Esophagus muscularis mucosa (tissue), 4 donors: ENCODE measurements around the gene IRF4. TPM values are rescaled to one million over a fixed set of nuclear protein-coding genes. Genes with fewer than 3 reads are reported as not detected.

Source experiments
- DNase-seq: peaks from one replicate; pipeline ENCODE4 v3.0.0-alpha.2; 2017; ENCODE audit errors: extremely low spot score
- H3K27ac ChIP-seq, 4 donors: fragments of 200-600 bp; sonication (generic); replicated peaks in 1 of 4; 1 replicate in 3 of 4; 2 replicates in 1 of 4; pipeline ENCODE4 v1.5.1; 2016 to 2019; ENCODE audit warnings: mild to moderate bottlenecking in 1 of 4
- H3K27me3 ChIP-seq, 4 donors: fragments of 200-600 bp; sonication (generic); one replicate each; pipeline versions ENCODE4 v1.5.1 to v1.6.0; 2016 to 2019
- H3K36me3 ChIP-seq, 4 donors: fragments of 200-600 bp; sonication (generic); one replicate each; pipeline ENCODE4 v1.5.1; 2016 to 2019
- H3K4me1 ChIP-seq, 4 donors: fragments of 200-600 bp; sonication (generic); one replicate each; pipeline ENCODE4 v1.5.1; 2016 to 2019
- H3K4me3 ChIP-seq, 4 donors: fragments of 200-600 bp; sonication (generic); 1 replicate in 2 of 4; 2 replicates in 2 of 4; pipeline ENCODE4 v1.5.1; 2016 to 2019; ENCODE audit warnings: mild to moderate bottlenecking in 4 of 4, moderate library complexity in 1 of 4
- H3K9me3 ChIP-seq, 4 donors: fragments of 200-600 bp; sonication (generic); 1 replicate in 3 of 4; 2 replicates in 1 of 4; pipeline ENCODE4 v1.5.1; 2016 to 2019
- EP300 ChIP-seq: sonication (generic); formaldehyde crosslinking; IDR thresholded peaks from one replicate; pipeline ENCODE4 v1.6.1; 2017; ENCODE audit warnings: antibody characterized with exemption
- POLR2A ChIP-seq: fragments of 450-650 bp; IDR thresholded peaks from one replicate; pipeline ENCODE4 v1.6.1; 2017; ENCODE audit warnings: antibody characterized with exemption, moderate library complexity, mild to moderate bottlenecking, low read depth
- POLR2AphosphoS5 ChIP-seq, 2 donors: sonication (generic); formaldehyde crosslinking; IDR thresholded peaks; one replicate each; pipeline ENCODE4 v1.6.1; 2017; ENCODE audit warnings: antibody characterized with exemption in 2 of 2
- WGBS: methylation state at CpG from one replicate; pipeline ENCODE4 v1.1.5; 2018; 5-methylcytosine and 5-hydroxymethylcytosine counted together
- intact Hi-C: fragments of 100-400 bp; cut with DNase I; formaldehyde crosslinking; loops from one replicate; pipeline ENCODE4 v1.15.1; 2023
- total RNA-seq, 4 donors: library from RNA; depleted of rRNA; stranded (reverse); fragments of >200 nt; gene quantifications; one replicate each; pipeline versions ENCODE4 v1.1.0 to v1.2.1, GENCODE V29; 2016
- TF ChIP-seq, protein P1 (sequence below), 3 experiments: fragments of 200-600 bp in 2 of 3; fragments of 450-650 bp in 1 of 3; sonication (generic) in 2 of 3; IDR thresholded peaks; one replicate each; pipeline ENCODE4 v1.5.1; 2017 to 2019; ENCODE audit warnings: antibody characterized with exemption in 3 of 3, mild to moderate bottlenecking in 2 of 3, moderate library complexity in 1 of 3

The IRF4 gene
- total RNA-seq, 4 donors from 2014 or later: 0.29 to 9.5 (median 3.3) TPM

- intact Hi-C loops: no loop called here
- peaks cover 25 to 62% (median 40%) of the 10 kb centered on the region in 4 donors for H3K36me3 ChIP-seq
- H3K27me3 ChIP-seq: peaks cover 0 to 3% (median 0%) of the 10 kb centered on the region in 4 donors
- H3K9me3 ChIP-seq: no peaks in the 10 kb centered on the region
- 88% methylated on average over 4 of the region's 4 CpGs for WGBS
- peaks cover 0 to 22% (median 0%) of the 10 kb centered on the region in 4 donors for H3K4me1 ChIP-seq
- no peak for DNase-seq
- H3K27ac ChIP-seq: no peak overlapping the region
- TF ChIP-seq POLR2A: no peak
- no peak for TF ChIP-seq POLR2AphosphoS5 (IDR thresholded peaks at IDR 0.05)
- TF ChIP-seq, protein P1, sequence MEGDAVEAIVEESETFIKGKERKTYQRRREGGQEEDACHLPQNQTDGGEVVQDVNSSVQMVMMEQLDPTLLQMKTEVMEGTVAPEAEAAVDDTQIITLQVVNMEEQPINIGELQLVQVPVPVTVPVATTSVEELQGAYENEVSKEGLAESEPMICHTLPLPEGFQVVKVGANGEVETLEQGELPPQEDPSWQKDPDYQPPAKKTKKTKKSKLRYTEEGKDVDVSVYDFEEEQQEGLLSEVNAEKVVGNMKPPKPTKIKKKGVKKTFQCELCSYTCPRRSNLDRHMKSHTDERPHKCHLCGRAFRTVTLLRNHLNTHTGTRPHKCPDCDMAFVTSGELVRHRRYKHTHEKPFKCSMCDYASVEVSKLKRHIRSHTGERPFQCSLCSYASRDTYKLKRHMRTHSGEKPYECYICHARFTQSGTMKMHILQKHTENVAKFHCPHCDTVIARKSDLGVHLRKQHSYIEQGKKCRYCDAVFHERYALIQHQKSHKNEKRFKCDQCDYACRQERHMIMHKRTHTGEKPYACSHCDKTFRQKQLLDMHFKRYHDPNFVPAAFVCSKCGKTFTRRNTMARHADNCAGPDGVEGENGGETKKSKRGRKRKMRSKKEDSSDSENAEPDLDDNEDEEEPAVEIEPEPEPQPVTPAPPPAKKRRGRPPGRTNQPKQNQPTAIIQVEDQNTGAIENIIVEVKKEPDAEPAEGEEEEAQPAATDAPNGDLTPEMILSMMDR (IDR thresholded peaks at IDR 0.05): no peak
- no peak for TF ChIP-seq EP300
- no peak overlapping the region for H3K4me3 ChIP-seq
These were observed 44.3 kb upstream of the IRF4 start for GRCh38 chr6:347232-347631.

DNA sequence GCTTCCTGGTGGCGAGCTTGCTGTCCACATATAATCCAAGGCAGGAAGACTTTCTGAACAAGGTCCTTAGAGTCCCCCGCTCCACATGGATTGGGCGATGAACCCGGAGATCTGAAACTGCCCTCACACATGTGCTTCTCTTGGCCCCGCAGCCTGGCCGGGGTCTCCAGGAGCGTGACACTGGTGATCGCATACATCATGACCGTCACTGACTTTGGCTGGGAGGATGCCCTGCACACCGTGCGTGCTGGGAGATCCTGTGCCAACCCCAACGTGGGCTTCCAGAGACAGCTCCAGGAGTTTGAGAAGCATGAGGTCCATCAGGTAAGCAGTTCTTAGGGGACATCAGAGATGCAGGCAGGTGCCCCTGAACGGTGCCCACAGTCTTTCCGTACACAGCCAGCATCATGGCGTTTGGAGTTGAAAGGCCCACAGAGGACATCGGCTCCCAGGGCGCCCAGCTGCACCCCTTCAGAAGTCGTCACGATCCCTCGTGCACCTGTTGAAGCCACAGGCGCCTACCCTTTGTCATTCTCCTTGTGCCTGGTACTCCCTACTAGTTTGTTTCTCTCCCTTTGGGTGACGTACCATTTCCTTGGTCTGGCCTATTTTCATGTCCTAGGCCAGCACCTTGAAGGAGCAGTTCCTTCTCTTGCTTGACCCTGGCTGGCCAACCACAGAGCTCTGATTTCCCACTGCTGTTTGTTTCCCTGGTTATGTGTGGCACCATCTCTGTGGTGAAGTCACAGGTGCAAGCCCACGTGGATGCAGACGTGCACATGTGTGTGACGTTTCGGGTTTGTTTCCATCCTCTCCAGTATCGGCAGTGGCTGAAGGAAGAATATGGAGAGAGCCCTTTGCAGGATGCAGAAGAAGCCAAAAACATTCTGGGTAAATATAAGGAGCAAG is 43.3 kb upstream of the IRF4 start:
- no peaks in the 10 kb centered on the region for H3K27me3 ChIP-seq
- H3K36me3 ChIP-seq: peaks cover 25 to 60% (median 43%) of the 10 kb centered on the region in 4 donors
- TF ChIP-seq POLR2A: no peak
- TF ChIP-seq, protein P1 (IDR thresholded peaks at IDR 0.05): no peak
- no peak for TF ChIP-seq EP300
- no peak for TF ChIP-seq POLR2AphosphoS5 (IDR thresholded peaks at IDR 0.05)
- intact Hi-C loops: no loop called here
- H3K9me3 ChIP-seq: no peaks in the 10 kb centered on the region
- WGBS: 94% methylated on average over 27 of the region's 27 CpGs
- H3K27ac ChIP-seq: no peak overlapping the region
- no peak overlapping the region for H3K4me3 ChIP-seq
- peaks cover 0 to 12% (median 0%) of the 10 kb centered on the region in 4 donors for H3K4me1 ChIP-seq
- no peak for DNase-seq

- no peaks in the 10 kb centered on the region for H3K27me3 ChIP-seq
- intact Hi-C loops: no loop called here
- peaks cover 25 to 60% (median 43%) of the 10 kb centered on the region in 4 donors for H3K36me3 ChIP-seq
- TF ChIP-seq, protein P1 (IDR thresholded peaks at IDR 0.05): no peak
- no peak for TF ChIP-seq EP300
- no peak for TF ChIP-seq POLR2AphosphoS5 (IDR thresholded peaks at IDR 0.05)
- TF ChIP-seq POLR2A: no peak
- H3K4me3 ChIP-seq: no peak overlapping the region
- H3K4me1 ChIP-seq: peaks cover 0 to 5% (median 0%) of the 10 kb centered on the region in 4 donors
- H3K27ac ChIP-seq: no peak overlapping the region
- DNase-seq: no peak
- no peaks in the 10 kb centered on the region for H3K9me3 ChIP-seq
- 90% methylated on average over 21 of the region's 21 CpGs for WGBS
These were observed 42.6 kb upstream of the IRF4 start for GRCh38 chr6:348860-349396.

- Histone ChIP-seq H3K27ac (no peak overlapping the region), H3K36me3 (peaks cover 25 to 60% (median 43%) of the 10 kb centered on the region in 4 donors), H3K4me3 (no peak overlapping the region), H3K9me3 (no peaks in the 10 kb centered on the region), H3K27me3 (no peaks in the 10 kb centered on the region), H3K4me1 (no peaks in the 10 kb centered on the region)
- WGBS: 75% methylated on average over 6 of the region's 6 CpGs
- TF ChIP-seq POLR2AphosphoS5 (IDR thresholded peaks at IDR 0.05) (no peak), POLR2A (no peak)
- intact Hi-C loops: no loop called here
- no peak for DNase-seq
These were observed 42.0 kb upstream of the IRF4 start for GRCh38 chr6:349491-349921.

DNA sequence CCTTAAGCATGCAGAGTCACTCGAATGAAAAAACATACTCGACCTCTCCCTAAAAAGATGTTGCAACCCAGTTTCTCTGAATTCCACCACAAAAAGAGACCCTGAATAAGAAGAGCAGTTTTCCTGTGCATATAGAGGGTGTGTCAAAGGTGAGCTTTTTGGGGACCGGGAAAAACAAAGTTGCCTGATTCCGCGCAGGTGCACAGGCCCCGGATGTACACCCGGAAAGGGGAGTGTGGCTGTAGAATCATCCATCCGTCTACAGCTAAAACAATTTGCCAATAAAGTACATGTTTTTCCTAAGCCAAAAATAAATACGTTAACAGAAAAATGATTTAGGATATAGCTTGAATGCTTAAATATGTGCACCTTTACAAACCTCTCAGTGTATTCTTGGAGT is 41.2 kb upstream of the IRF4 start:
- Histone ChIP-seq H3K9me3 (no peaks in the 10 kb centered on the region), H3K27ac (no peak overlapping the region), H3K27me3 (no peaks in the 10 kb centered on the region), H3K4me3 (no peak overlapping the region), H3K4me1 (no peaks in the 10 kb centered on the region), H3K36me3 (peaks cover 25 to 60% (median 43%) of the 10 kb centered on the region in 4 donors)
- WGBS: 92% methylated on average over 9 of the region's 9 CpGs
- intact Hi-C loops: no loop called here
- TF ChIP-seq EP300 (no peak), POLR2AphosphoS5 (IDR thresholded peaks at IDR 0.05) (no peak), POLR2A (no peak)
- TF ChIP-seq, protein P1 (IDR thresholded peaks at IDR 0.05): no peak
- no peak for DNase-seq
